Smooth muscle cell (in vitro differentiated cells): Measurements from ENCODE around the gene ATP10B. TPM values are rescaled to one million over a fixed set of nuclear protein-coding genes. Genes with fewer than 3 reads are reported as not detected.

Experiments used
- DNase-seq: peaks from one replicate; lab custom pipeline; 2025; ENCODE audit not compliant: unreplicated experiment; lab: John Stamatoyannopoulos, UW
- H2AFZ ChIP-seq: fragments of 200-600 bp; sonication (generic); 2 replicates; pipeline ENCODE4 v1.6.0; 2016; ENCODE audit warnings: antibody characterized with exemption, low read depth, mild to moderate bottlenecking
- H3F3A ChIP-seq: fragments of 200-600 bp; sonication (generic); 2 replicates; pipeline ENCODE4 v1.6.0; 2017; ENCODE audit warnings: antibody characterized with exemption, low read depth
- H3K27ac ChIP-seq: fragments of 200-600 bp; sonication (generic); 2 replicates; pipeline ENCODE4 v1.5.1; 2016; ENCODE audit warnings: low read depth, mild to moderate bottlenecking
- H3K27me3 ChIP-seq: fragments of 200-600 bp; sonication (generic); 2 replicates; pipeline ENCODE4 v1.6.1; 2016; ENCODE audit warnings: low read depth, mild to moderate bottlenecking
- H3K36me3 ChIP-seq: fragments of 200-600 bp; sonication (generic); 2 replicates; pipeline ENCODE4 v1.5.1; 2016; ENCODE audit warnings: low read depth
- H3K4me1 ChIP-seq: fragments of 200-600 bp; sonication (generic); 2 replicates; pipeline ENCODE4 v1.5.1; 2016; ENCODE audit warnings: low read depth
- H3K4me2 ChIP-seq: fragments of 200-600 bp; sonication (generic); 2 replicates; pipeline ENCODE4 v1.6.0; 2016; ENCODE audit warnings: mild to moderate bottlenecking
- H3K4me3 ChIP-seq: fragments of 200-600 bp; sonication (generic); 2 replicates; pipeline ENCODE4 v1.5.1; 2016; ENCODE audit warnings: mild to moderate bottlenecking
- H3K79me2 ChIP-seq: fragments of 200-600 bp; sonication (generic); 2 replicates; pipeline ENCODE4 v1.6.0; 2016; ENCODE audit warnings: low read depth, mild to moderate bottlenecking
- H3K9ac ChIP-seq: fragments of 200-600 bp; sonication (generic); 2 replicates; pipeline ENCODE4 v1.6.0; 2016; ENCODE audit warnings: low read depth
- H3K9me3 ChIP-seq: fragments of 200-600 bp; sonication (generic); replicated peaks from 2 replicates; pipeline ENCODE4 v1.5.1; 2016; ENCODE audit warnings: low read depth
- H4K20me1 ChIP-seq: fragments of 200-600 bp; sonication (generic); 2 replicates; pipeline ENCODE4 v1.6.0; 2016; ENCODE audit warnings: low read depth
- WGBS: methylation state at CpG from one replicate; pipeline ENCODE4 v1.1.7; 2016; ENCODE audit warnings: low lambda C conversion rate; 5-methylcytosine and 5-hydroxymethylcytosine counted together
- polyA plus RNA-seq: library from polyadenylated mRNA; unstranded; fragments of >200 nt; fragmentation: Nextera tagmentation; extraction: Ambion mirVana; gene quantifications from 2 replicates; pipeline ENCODE4 v1.2.1, GENCODE V29; 2016
- total RNA-seq: library from RNA; depleted of rRNA; stranded (reverse); fragments of >200 nt; gene quantifications from 2 replicates; pipeline ENCODE4 v1.2.3, GENCODE V29; 2014
- TF ChIP-seq, protein P1 (sequence below): fragments of 200-600 bp; sonication (generic); IDR thresholded peaks from 2 replicates; pipeline ENCODE4 v1.5.1; 2017; ENCODE audit warnings: borderline replicate concordance, mild to moderate bottlenecking, antibody characterized with exemption; ENCODE audit not compliant: insufficient read depth, poor library complexity, severe bottlenecking

Gene ATP10B
- total and polyA plus RNA-seq, 2 experiments from 2014 or later: 0.13 TPM; not detected in 1

DNA sequence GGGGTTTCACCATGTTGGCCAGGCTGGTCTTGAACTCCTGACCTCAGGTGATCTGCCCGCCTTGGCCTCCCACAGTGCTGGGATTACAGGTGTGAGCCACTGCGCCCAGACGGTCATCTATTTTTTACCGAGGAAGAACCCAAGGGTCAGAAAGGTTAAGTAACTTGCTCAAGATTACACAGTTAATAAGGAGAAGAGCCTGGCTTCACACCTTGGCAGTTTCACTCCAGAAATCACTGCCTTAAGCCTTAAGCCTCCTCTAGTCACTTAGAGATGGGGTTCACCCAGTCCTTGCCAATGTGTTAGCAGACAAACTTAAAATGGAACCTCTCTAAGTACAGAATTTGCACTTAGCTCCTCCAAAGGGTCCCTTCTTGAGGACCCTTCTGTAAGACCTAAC is 314.1 kb downstream of the ATP10B start:
- Histone ChIP-seq H3F3A (no peaks in the 10 kb centered on the region), H3K36me3 (no peaks in the 10 kb centered on the region), H3K79me2 (no peaks in the 10 kb centered on the region), H3K4me3 (no peak overlapping the region), H3K9ac (no peak overlapping the region), H3K27ac (no peak overlapping the region), H3K9me3 (no peaks in the 10 kb centered on the region), H3K4me1 (no peaks in the 10 kb centered on the region), H3K4me2 (no peak overlapping the region), H3K27me3 (no peaks in the 10 kb centered on the region), H4K20me1 (no peaks in the 10 kb centered on the region), H2AFZ (no peak overlapping the region)
- 80% methylated on average over 4 of the region's 4 CpGs for WGBS
- TF ChIP-seq, protein P1, sequence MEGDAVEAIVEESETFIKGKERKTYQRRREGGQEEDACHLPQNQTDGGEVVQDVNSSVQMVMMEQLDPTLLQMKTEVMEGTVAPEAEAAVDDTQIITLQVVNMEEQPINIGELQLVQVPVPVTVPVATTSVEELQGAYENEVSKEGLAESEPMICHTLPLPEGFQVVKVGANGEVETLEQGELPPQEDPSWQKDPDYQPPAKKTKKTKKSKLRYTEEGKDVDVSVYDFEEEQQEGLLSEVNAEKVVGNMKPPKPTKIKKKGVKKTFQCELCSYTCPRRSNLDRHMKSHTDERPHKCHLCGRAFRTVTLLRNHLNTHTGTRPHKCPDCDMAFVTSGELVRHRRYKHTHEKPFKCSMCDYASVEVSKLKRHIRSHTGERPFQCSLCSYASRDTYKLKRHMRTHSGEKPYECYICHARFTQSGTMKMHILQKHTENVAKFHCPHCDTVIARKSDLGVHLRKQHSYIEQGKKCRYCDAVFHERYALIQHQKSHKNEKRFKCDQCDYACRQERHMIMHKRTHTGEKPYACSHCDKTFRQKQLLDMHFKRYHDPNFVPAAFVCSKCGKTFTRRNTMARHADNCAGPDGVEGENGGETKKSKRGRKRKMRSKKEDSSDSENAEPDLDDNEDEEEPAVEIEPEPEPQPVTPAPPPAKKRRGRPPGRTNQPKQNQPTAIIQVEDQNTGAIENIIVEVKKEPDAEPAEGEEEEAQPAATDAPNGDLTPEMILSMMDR: no peak
- DNase-seq: no peak

DNA sequence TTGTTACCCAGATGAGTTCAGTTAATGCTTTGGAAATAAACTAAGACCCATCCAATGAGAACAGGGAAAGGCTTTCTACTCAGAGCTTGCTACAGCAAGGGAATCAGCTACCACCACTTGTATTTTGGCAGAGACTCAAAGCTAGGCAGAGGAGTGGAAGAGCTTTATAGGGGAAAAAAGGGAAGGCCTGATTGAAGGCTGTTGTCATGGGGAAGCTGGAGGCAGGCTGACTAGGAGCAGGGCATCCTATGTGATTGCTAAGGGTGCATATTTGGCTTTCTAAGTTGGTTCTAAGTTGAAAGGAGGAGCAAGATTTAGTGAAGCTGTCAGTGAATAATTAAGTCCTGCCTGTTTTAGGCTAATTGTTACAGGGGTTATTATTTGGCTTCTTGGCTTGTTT is 314.9 kb downstream of the ATP10B start:
- no peaks in the 10 kb centered on the region for H4K20me1 ChIP-seq
- no peaks in the 10 kb centered on the region for H3K79me2 ChIP-seq
- no peaks in the 10 kb centered on the region for H3F3A ChIP-seq
- no peak overlapping the region for H3K9ac ChIP-seq
- H3K36me3 ChIP-seq: no peaks in the 10 kb centered on the region
- H3K27ac ChIP-seq: no peak overlapping the region
- H3K4me3 ChIP-seq: no peak overlapping the region
- no peaks in the 10 kb centered on the region for H3K4me1 ChIP-seq
- H3K27me3 ChIP-seq: no peaks in the 10 kb centered on the region
- no peak overlapping the region for H3K4me2 ChIP-seq
- no peak overlapping the region for H2AFZ ChIP-seq
- TF ChIP-seq, protein P1: no peak
- no peaks in the 10 kb centered on the region for H3K9me3 ChIP-seq
- no peak for DNase-seq

DNA sequence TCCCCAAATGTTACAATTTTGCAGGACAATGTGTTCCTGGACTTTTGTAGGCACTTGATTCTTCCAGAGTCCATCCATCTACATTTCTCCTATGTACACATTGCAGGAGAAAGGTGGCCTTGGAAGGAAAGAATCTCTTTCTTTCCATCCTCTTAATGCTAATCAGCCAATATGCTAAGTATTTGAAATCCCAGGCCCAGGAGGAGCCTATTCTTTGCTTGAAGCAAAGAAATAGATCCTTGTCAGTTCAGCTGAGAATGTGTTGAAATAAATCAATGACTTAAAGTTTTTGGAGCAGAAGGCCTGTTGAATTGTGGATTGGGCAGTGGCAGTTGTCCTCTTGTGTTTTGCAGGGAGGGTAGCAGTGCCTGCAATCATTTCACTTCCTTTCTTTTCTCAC is 317.1 kb downstream of the ATP10B start:
- no peak overlapping the region for H3K4me2 ChIP-seq
- no peaks in the 10 kb centered on the region for H3K36me3 ChIP-seq
- no peaks in the 10 kb centered on the region for H4K20me1 ChIP-seq
- no peaks in the 10 kb centered on the region for H3K79me2 ChIP-seq
- no peaks in the 10 kb centered on the region for H3F3A ChIP-seq
- no peak overlapping the region for H3K4me3 ChIP-seq
- H3K9ac ChIP-seq: no peak overlapping the region
- H3K27me3 ChIP-seq: no peaks in the 10 kb centered on the region
- no peak overlapping the region for H2AFZ ChIP-seq
- TF ChIP-seq, protein P1: no peak
- no peaks in the 10 kb centered on the region for H3K9me3 ChIP-seq
- DNase-seq: no peak
- no peak overlapping the region for H3K27ac ChIP-seq
- H3K4me1 ChIP-seq: no peaks in the 10 kb centered on the region

DNA sequence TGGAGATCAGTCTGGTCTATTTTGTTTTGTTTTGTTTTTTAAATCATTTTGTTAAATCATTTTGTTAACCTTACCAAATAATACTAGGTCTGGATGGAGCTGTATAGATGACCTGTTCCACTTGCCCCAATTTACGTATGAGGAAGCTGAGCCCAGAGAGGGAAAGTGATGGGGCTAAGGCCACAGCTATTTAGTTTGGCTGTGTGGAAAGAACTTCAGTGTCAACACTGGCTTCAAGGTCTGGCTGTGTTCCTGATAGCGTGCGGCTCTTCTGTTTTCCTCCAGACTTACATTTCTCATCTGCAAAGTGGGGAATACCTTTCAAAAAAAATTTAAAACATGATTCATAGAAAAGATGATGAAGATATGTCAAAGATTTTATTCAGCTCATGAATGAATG is 317.9 kb downstream of the ATP10B start:
- H3K4me3 ChIP-seq: no peak overlapping the region
- no peak overlapping the region for H3K4me2 ChIP-seq
- H3K27ac ChIP-seq: no peak overlapping the region
- 94% methylated on average over 3 of the region's 3 CpGs for WGBS
- no peaks in the 10 kb centered on the region for H3K27me3 ChIP-seq
- no peaks in the 10 kb centered on the region for H3F3A ChIP-seq
- H3K36me3 ChIP-seq: no peaks in the 10 kb centered on the region
- DNase-seq: no peak
- no peaks in the 10 kb centered on the region for H3K9me3 ChIP-seq
- no peaks in the 10 kb centered on the region for H4K20me1 ChIP-seq
- no peaks in the 10 kb centered on the region for H3K79me2 ChIP-seq
- no peak overlapping the region for H2AFZ ChIP-seq
- no peak overlapping the region for H3K9ac ChIP-seq
- H3K4me1 ChIP-seq: no peaks in the 10 kb centered on the region
- TF ChIP-seq, protein P1: no peak
